Pancreas (tissue), 10 donors: ENCODE measurements around the gene EFNA2. TPM values are rescaled to one million over a fixed set of nuclear protein-coding genes. Genes with fewer than 3 reads are reported as not detected.
A peak's percentile ranks its signal among the peaks of the same experiment; 100 is the strongest.
"Not testable (repeated sequence)": the region's sequence is repeated elsewhere in the genome, so short reads cannot be mapped to it uniquely, and the experiment has no call there.

Experiments used
- ATAC-seq, 4 donors: fragments of 200-7000 bp; cut with Tn5 transposase; one replicate each; pipeline versions ENCODE4 v1.8.0 to v1.9.1; 2020; ENCODE audit warnings: mild to moderate bottlenecking in 4 of 4, moderate library complexity in 4 of 4
- DNase-seq, 6 donors: peaks; one replicate each; pipeline ENCODE4 v3.0.0-alpha.2; 2020
- FAIRE-seq: peaks from 2 replicates; lab custom pipeline; 2012; peaks lifted over from hg19 to GRCh38; lab: Jason Lieb, UNC
- H3K27ac ChIP-seq, 4 donors: fragments of 200-600 bp; sonication (generic); 1 replicate in 3 of 4; 2 replicates in 1 of 4; pipeline versions ENCODE4 v1.5.0 to v1.8.0; 2020
- H3K27me3 ChIP-seq, 4 donors: fragments of 200-600 bp; one replicate each; pipeline ENCODE4 v1.8.0; 2021
- H3K36me3 ChIP-seq, 3 donors: fragments of 200-600 bp; sonication (generic) in 1 of 3; one replicate each; pipeline versions ENCODE4 v1.5.0 to v1.8.0; 2020 to 2021
- H3K4me1 ChIP-seq, 3 donors: fragments of 200-600 bp; one replicate each; pipeline ENCODE4 v1.8.0; 2021
- H3K4me3 ChIP-seq, 4 donors: fragments of 200-600 bp; sonication (generic) in 2 of 4; one replicate each; pipeline versions ENCODE4 v1.5.0 to v1.8.0; 2020 to 2021
- H3K9me3 ChIP-seq, 4 donors: fragments of 200-600 bp; one replicate each; pipeline ENCODE4 v1.8.0; 2021
- CTCF ChIP-seq, 4 donors: fragments of 200-600 bp; sonication (generic) in 3 of 4; IDR thresholded peaks; one replicate each; pipeline versions ENCODE4 v1.5.0 to v1.8.0; 2021; ENCODE audit warnings: antibody characterized with exemption in 4 of 4
- WGBS, 2 donors: extraction: QIAGEN DNeasy Blood & Tissue Kit; methylation state at CpG; one replicate each; pipeline ENCODE4 v1.1.7; 2013; 5-methylcytosine and 5-hydroxymethylcytosine counted together
- intact Hi-C, 3 donors: fragments of 100-400 bp; cut with DNase I; formaldehyde crosslinking; loops; one replicate each; pipeline versions ENCODE4 v1.11.1 to v1.14.2; 2022
- polyA plus RNA-seq, 2 donors: library from polyadenylated mRNA; stranded (reverse); fragments of 200-250 nt; gene quantifications; one replicate each; pipeline ENCODE4 v1.2.3, GENCODE V29; 2013
- total RNA-seq, 6 donors: library from RNA; stranded (reverse); fragmentation: NEBNext Ultra II Directional in 4 of 6; extraction: Animal tissue kit (Norgen Biotek cat#: 25700) in 4 of 6; gene quantifications; one replicate each; pipeline versions ENCODE4 v1.2.1 to v1.2.4, GENCODE V29; 2021 to 2023
- donor health status: healthy with polysubstance abuse.
- donor health status: DM: no; HTN: no; CAD: no; lungs with moderate emphysema.
- donor health status: DM: no; HTN: no; CAD: no.
- donor health status: control.
- donor health status: control.
- donor health status: Bipolar disorder and iron deficiency.
- donor health status: DM: yes; HTN: yes; CAD: no.
- donor health status: DM: no; HTN: no; CAD: no.
- donor health status: DM: no; HTN: no; CAD: no.
- donor health status: DM: yes; HTN: yes; CAD: no.

Gene EFNA2
- total and polyA plus RNA-seq, 8 donors: 0.22 to 0.94 TPM; not detected in 6

- peak; percentile 69 to 85 (median 76) for ATAC-seq
- Histone ChIP-seq H3K36me3 (no peaks in the 10 kb centered on the region), H3K27ac (no peak overlapping the region), H3K9me3 (no peaks in the 10 kb centered on the region), H3K27me3 (peaks cover 0 to 8% (median 0%) of the 10 kb centered on the region in 4 donors), H3K4me3 (peak overlapping the region in 3 of 4 donors; percentile 5 to 33 (median 17)), H3K4me1 (peaks cover 0 to 9% (median 7%) of the 10 kb centered on the region in 3 donors)
- intact Hi-C loops: no loop called here
- TF ChIP-seq CTCF (IDR thresholded peaks at IDR 0.05): no peak
- DNase-seq: peak in 5 of 6 donors; percentile 13 to 71 (median 35)
- FAIRE-seq: no peak
- WGBS, 2 donors: 2 to 3% methylated on average over 64 to 66 of the region's 66 CpGs
Measured at GRCh38 chr19:1324806-1325567, 39.3 kb downstream of the EFNA2 start.

- Histone ChIP-seq H3K4me3 (peak overlapping the region in 3 of 4 donors; percentile 5 to 33 (median 17)), H3K27me3 (peaks cover 0 to 8% (median 0%) of the 10 kb centered on the region in 4 donors)
Measured at GRCh38 chr19:1325568-1326294, 40.1 kb downstream of the EFNA2 start.

GRCh38 chr19:1327125-1327524 lies 41.5 kb downstream of the EFNA2 start:
- FAIRE-seq: no peak
- Histone ChIP-seq H3K4me1 (peaks cover 0 to 9% (median 7%) of the 10 kb centered on the region in 3 donors), H3K27ac (no peak overlapping the region), H3K9me3 (no peaks in the 10 kb centered on the region), H3K36me3 (no peaks in the 10 kb centered on the region), H3K27me3 (peaks cover 0 to 8% (median 0%) of the 10 kb centered on the region in 4 donors), H3K4me3 (no peak overlapping the region)
- TF ChIP-seq CTCF (IDR thresholded peaks at IDR 0.05): no peak
- ATAC-seq: no peak
- intact Hi-C loops: no loop called here
- DNase-seq: no peak
- 70 to 82% methylated on average over 12 to 14 of the region's 14 CpGs for WGBS, 2 donors

More at GRCh38 chr19:1325568-1326294, 40.1 kb downstream of the EFNA2 start:
- DNase-seq (peak in 2 of 6 donors; percentile 51 to 71), ATAC-seq (no peak), FAIRE-seq (no peak)
- no peak for TF ChIP-seq CTCF (IDR thresholded peaks at IDR 0.05)
- Histone ChIP-seq H3K9me3 (no peaks in the 10 kb centered on the region), H3K4me1 (peaks cover 0 to 9% (median 7%) of the 10 kb centered on the region in 3 donors), H3K36me3 (no peaks in the 10 kb centered on the region), H3K27ac (no peak overlapping the region)
- WGBS, 2 donors: 77 to 78% methylated on average over 36 to 38 of the region's 38 CpGs
- intact Hi-C loops: no loop called here

GRCh38 chr19:1332208-1332607 lies 46.5 kb downstream of the EFNA2 start:
- FAIRE-seq, H3K9me3 ChIP-seq, H3K27me3 ChIP-seq, intact Hi-C loops, H3K36me3 ChIP-seq, DNase-seq, H3K27ac ChIP-seq, ATAC-seq, H3K4me1 ChIP-seq, H3K4me3 ChIP-seq: not testable (repeated sequence)
- WGBS, 2 donors: 76 to 84% methylated on average over 8 of the region's 8 CpGs

- Histone ChIP-seq H3K36me3 (no peaks in the 10 kb centered on the region), H3K27ac (no peak overlapping the region), H3K4me1 (no peaks in the 10 kb centered on the region), H3K27me3 (no peaks in the 10 kb centered on the region), H3K9me3 (no peaks in the 10 kb centered on the region), H3K4me3 (no peak overlapping the region)
- no peak for FAIRE-seq
- 81 to 86% methylated on average over 22 of the region's 22 CpGs for WGBS, 2 donors
- intact Hi-C loops: no loop called here
- no peak for ATAC-seq
- no peak for DNase-seq
- no peak for TF ChIP-seq CTCF (IDR thresholded peaks at IDR 0.05)
Measured at GRCh38 chr19:1336079-1336684, 50.5 kb downstream of the EFNA2 start.
